HepG2 (cell line): ENCODE data around the gene ST8SIA4.

ENCODE experiments used
- CBFB ChIP-seq: sonication (generic); formaldehyde crosslinking; IDR thresholded peaks from 2 replicates; pipeline ENCODE4 v1.4.0; 2020; ENCODE audit warnings: missing genetic modification reagents
- RBFOX2 ChIP-seq: fragments of 200-400 bp; formaldehyde crosslinking; IDR thresholded peaks from 2 replicates; pipeline ENCODE4 v1.6.1; 2017; ENCODE audit warnings: low read depth, mild to moderate bottlenecking, low read length
- ZBTB43 ChIP-seq: sonication (generic); formaldehyde crosslinking; conservative IDR thresholded peaks from 2 replicates; pipeline ENCODE4 v1.4.0; 2020; ENCODE audit warnings: missing genetic modification reagents
- ZZZ3 ChIP-seq: sonication (generic); formaldehyde crosslinking; IDR thresholded peaks from 2 replicates; pipeline ENCODE4 v1.4.0; 2020; ENCODE audit warnings: missing genetic modification reagents, mild to moderate bottlenecking, borderline replicate concordance

- TF ChIP-seq ZZZ3 (CRISPR knock-in tag), result no peak
- no peak for TF ChIP-seq ZBTB43
- no peak for TF ChIP-seq CBFB (CRISPR knock-in tag)
- TF ChIP-seq RBFOX2, result no peak
Measured at GRCh38 chr5:100779669-100780375, 123.3 kb downstream of the ST8SIA4 start.
